ENCODE results near the gene MYO1A.

MYO1A gene

DNA sequence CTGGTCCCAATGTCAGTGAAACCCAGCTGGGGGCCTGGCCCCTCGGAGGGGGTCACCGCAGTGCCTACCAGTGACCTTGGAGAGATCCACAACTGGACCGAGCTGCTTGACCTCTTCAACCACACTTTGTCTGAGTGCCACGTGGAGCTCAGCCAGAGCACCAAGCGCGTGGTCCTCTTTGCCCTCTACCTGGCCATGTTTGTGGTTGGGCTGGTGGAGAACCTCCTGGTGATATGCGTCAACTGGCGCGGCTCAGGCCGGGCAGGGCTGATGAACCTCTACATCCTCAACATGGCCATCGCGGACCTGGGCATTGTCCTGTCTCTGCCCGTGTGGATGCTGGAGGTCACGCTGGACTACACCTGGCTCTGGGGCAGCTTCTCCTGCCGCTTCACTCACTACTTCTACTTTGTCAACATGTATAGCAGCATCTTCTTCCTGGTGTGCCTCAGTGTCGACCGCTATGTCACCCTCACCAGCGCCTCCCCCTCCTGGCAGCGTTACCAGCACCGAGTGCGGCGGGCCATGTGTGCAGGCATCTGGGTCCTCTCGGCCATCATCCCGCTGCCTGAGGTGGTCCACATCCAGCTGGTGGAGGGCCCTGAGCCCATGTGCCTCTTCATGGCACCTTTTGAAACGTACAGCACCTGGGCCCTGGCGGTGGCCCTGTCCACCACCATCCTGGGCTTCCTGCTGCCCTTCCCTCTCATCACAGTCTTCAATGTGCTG is 54.6 kb downstream of the MYO1A start:
- TF ChIP-seq, protein P1, sequence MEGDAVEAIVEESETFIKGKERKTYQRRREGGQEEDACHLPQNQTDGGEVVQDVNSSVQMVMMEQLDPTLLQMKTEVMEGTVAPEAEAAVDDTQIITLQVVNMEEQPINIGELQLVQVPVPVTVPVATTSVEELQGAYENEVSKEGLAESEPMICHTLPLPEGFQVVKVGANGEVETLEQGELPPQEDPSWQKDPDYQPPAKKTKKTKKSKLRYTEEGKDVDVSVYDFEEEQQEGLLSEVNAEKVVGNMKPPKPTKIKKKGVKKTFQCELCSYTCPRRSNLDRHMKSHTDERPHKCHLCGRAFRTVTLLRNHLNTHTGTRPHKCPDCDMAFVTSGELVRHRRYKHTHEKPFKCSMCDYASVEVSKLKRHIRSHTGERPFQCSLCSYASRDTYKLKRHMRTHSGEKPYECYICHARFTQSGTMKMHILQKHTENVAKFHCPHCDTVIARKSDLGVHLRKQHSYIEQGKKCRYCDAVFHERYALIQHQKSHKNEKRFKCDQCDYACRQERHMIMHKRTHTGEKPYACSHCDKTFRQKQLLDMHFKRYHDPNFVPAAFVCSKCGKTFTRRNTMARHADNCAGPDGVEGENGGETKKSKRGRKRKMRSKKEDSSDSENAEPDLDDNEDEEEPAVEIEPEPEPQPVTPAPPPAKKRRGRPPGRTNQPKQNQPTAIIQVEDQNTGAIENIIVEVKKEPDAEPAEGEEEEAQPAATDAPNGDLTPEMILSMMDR (IDR thresholded peaks at IDR 0.05; ENCODE audit: low read depth, low read length): no peak
- H3K4me3 ChIP-seq (ENCODE audit: low read depth, low read length): no peak overlapping the region

DNA sequence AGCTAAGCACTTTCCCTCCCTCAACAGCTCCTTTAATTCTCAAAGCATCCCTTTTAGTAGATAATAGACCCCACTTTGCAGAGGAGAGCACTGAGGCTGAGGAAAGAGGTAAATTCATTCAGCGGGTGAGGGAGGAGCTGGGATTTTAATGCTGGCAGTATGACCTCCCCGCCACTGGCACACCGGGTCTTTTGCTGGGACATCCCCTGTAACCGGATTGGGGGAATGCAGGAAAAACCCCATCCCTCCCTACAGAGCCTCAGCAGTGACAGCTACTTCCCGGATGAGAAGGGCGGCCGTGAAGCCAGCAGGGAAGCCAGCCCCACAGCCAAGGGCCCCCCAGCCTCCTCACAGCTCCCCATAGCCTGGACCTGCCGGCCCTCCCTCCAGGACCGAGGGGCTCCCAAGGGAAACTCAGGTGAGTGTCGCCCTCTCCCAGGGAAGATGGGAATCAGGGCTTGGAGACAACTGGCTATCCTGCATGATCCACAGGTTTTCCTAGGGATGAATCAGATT is 55.6 kb downstream of the MYO1A start:
- TF ChIP-seq, protein P1 (IDR thresholded peaks at IDR 0.05; ENCODE audit: low read depth, low read length): no peak
- no peak overlapping the region for H3K4me3 ChIP-seq (ENCODE audit: low read depth, low read length)

DNA sequence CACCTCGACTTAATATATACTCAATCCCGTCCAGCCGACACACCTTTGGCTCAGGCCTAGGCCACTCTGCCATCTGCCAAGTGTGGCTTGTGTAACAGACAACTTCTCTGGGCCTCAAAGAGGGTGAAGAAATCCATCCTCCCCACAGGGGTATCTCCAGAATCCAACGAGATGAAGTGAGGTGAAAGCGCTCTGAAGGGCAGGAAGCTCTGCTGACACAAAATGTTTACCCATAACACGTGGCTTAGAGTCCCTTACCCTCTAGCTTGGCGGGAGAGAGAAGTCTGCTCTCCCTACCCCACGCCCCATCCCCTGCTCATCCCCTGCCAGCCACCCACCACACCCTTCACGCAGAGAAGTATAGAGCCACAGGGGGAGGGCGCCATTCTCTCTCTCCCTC is 56.6 kb downstream of the MYO1A start:
- TF ChIP-seq, protein P1 (IDR thresholded peaks at IDR 0.05; ENCODE audit: low read depth, low read length): no peak
- H3K4me3 ChIP-seq (ENCODE audit: low read depth, low read length): no peak overlapping the region

DNA sequence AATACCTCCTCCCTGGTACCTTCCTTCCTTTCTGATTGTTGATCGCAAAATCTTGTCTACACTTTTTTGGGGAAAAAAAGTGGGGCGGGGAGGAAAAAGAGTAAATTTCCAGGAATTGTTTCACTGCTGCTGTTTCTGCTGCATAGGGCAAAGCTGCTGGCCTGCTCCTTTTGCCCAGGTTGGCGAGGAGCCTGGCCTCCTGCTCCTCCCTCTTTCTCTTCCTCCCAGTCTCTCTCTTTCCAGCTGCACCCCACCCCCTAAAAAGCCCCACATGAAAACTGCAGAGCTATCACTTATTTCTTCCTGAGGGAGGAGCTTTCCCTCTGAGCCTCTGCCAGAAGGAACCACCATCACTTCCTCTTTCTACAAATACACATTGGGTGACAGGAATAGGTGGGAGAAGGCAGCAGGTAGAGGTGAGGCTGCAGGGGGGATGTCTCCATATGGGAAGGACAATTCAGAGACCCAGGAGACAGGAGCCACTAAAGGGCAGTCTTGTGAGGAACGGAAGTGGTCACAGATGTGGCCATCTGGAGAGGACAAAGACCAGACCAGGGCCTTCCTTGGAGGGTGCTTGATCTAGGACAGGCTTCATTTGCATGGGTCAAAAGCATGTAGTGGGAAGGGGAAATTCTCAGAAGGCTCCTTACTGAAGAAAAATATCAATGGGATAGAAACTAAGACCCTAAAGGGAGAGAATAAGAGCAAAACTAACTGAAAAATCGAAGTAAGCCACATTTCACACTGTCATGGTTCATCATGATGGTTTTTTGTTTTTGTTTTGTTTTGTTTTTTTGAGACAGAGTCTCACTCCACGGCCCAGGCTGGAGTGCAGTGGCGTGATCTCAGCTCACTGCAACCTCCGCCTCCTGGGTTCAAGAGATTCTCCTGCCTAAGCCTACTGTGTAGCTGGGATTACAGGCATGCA is 58.3 kb downstream of the MYO1A start:
- TF ChIP-seq, protein P1 (IDR thresholded peaks at IDR 0.05; ENCODE audit: low read depth, low read length): no peak
- no peak overlapping the region for H3K4me3 ChIP-seq (ENCODE audit: low read depth, low read length)

DNA sequence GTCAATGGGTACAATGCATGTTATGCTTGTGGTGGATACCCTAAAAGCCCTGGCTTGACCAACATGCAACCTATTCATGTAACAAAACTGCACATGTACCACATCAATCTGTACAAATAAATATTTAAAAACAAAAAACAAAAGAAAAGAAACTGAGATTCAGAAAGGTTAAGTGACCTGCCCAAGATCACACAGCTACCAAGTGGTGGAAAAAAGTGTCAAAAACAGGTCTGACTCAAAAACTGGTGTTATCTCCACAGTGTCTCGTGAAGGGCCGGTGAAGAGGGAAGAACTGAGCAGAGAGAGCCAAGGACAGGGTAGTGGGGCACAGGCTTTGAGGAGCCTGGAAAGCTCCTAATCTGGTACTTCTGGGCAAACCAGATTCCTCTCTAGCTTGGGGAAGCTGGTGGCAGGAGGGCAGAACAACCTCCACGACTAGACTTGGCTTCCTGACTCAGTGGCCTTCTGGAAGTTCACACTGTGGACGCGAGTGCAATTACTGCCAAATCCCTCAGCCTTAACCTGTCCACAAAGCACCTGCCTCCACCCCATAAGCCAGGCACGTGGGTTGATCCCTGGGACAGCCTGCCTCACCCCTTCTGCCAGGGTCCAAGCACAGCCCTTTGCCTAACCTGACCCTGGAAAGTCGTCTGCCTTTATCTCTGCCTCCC is 59.1 kb downstream of the MYO1A start:
- H3K4me3 ChIP-seq (ENCODE audit: low read depth, low read length): no peak overlapping the region
- TF ChIP-seq, protein P1 (IDR thresholded peaks at IDR 0.05; ENCODE audit: low read depth, low read length): no peak

DNA sequence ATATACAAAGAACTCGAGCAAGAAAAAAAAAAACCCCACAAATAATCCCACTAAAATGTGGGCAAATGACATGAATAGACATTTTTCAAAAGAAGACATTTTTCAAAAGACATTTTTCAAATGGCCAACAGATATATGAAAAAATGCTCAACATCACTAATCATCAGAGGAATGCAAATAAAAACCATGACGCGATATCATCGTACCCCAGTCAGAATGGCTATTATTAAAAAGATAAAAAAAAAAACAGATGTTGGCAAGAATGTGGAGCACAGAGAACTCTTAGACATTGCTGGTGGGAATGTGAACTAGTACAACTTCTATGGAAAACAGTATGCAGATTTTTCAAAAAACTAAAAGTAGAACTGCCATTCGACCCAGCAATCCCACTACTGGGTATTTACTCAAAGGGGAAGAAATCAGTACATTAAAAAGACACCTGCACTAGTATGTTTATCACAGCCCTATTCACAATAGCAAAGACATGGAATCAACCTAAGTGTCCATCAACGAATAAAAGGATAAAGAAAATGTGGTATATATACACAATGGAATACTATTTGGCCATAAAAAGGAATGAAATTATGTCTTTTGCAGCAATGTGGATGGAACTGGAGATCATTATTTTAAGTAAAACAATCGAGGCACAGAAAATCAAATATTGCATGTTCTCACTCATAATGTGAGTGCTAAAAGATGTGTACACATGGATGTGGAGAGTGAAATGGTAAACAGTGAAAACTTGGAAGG is 59.9 kb downstream of the MYO1A start:
- TF ChIP-seq, protein P1 (IDR thresholded peaks at IDR 0.05; ENCODE audit: low read depth, low read length): no peak
- no peak overlapping the region for H3K4me3 ChIP-seq (ENCODE audit: low read depth, low read length)
